ENCODE measurements around the gene ASB2. TPM values are rescaled to one million over a fixed set of nuclear protein-coding genes. Genes with fewer than 3 reads are reported as not detected.

Gene ASB2
- polyA plus RNA-seq, 1 donor (not counting 4 experiments of a cell fraction or from before 2014, with no cell fraction given), result 0.56 TPM

- no peak for DNase-seq (ENCODE audit: low read depth, low spot score)
- H3K9me1 ChIP-seq (ENCODE audit: control insufficient read depth, extremely low read depth, insufficient read depth, low read length), result no peaks in the 10 kb centered on the region
- no peak for TF ChIP-seq CTCF (optimal IDR thresholded peaks at IDR 0.05 in 1 of 3, IDR thresholded peaks at IDR 0.05 in 1 of 3, conservative IDR thresholded peaks at IDR 0.05 in 1 of 3; ENCODE audit: extremely low read depth in 1 of 3, insufficient read depth in 2 of 3, low read length in 3 of 3)
- TF ChIP-seq EZH2 (IDR thresholded peaks at IDR 0.05; ENCODE audit: low read length), result no peak
- H3K9me3 ChIP-seq (ENCODE audit: control insufficient read depth, low read depth, low read length), result no peaks in the 10 kb centered on the region
- H3K79me2 ChIP-seq (ENCODE audit: control insufficient read depth, insufficient read depth, low read length), result no peaks in the 10 kb centered on the region
- H3K4me3 ChIP-seq (ENCODE audit: control insufficient read depth in 2 of 3, extremely low read depth in 1 of 3, insufficient read depth in 2 of 3, low read depth in 1 of 3, low read length in 3 of 3), result no peak overlapping the region
- H3K27me3 ChIP-seq (ENCODE audit: control insufficient read depth, extremely low read depth, insufficient read depth, low read length), result peaks cover 9% of the 10 kb centered on the region
- H4K20me1 ChIP-seq (ENCODE audit: control insufficient read depth, extremely low read depth, insufficient read depth, low read length), result no peaks in the 10 kb centered on the region
- FAIRE-seq, result no peak
- no peak overlapping the region for H3K4me2 ChIP-seq (ENCODE audit: control insufficient read depth, extremely low read depth, insufficient read depth, low read depth, low read length)
- no peak overlapping the region for H2AFZ ChIP-seq (ENCODE audit: control insufficient read depth, low read length)
- H3K36me3 ChIP-seq (ENCODE audit: control insufficient read depth in 2 of 2, extremely low read depth in 1 of 2, insufficient read depth in 2 of 2, low read length in 2 of 2), result no peaks in the 10 kb centered on the region
- H3K27ac ChIP-seq (ENCODE audit: control insufficient read depth, insufficient read depth, low read length), result no peak overlapping the region
- dilution Hi-C loops (cut with MboI; ENCODE audit: extremely low pct_ligation_motif_present, low sequenced_read_pairs), result no loop called here
- H3K4me1 ChIP-seq (ENCODE audit: control insufficient read depth, extremely low read depth, insufficient read depth, low read length), result peaks cover 3% of the 10 kb centered on the region
- H3K9ac ChIP-seq (ENCODE audit: control insufficient read depth, extremely low read depth, insufficient read depth, low read length), result no peak overlapping the region
Measured at GRCh38 chr14:93984070-93984469, 7.7 kb upstream of the ASB2 start.

- H3K4me3 ChIP-seq (ENCODE audit: control insufficient read depth in 2 of 3, extremely low read depth in 1 of 3, insufficient read depth in 2 of 3, low read depth in 1 of 3, low read length in 3 of 3), result no peak overlapping the region
- FAIRE-seq (no peak), DNase-seq (ENCODE audit: low read depth, low spot score) (no peak)
- peaks cover 3% of the 10 kb centered on the region for H3K4me1 ChIP-seq (ENCODE audit: control insufficient read depth, extremely low read depth, insufficient read depth, low read length)
- no peaks in the 10 kb centered on the region for H3K79me2 ChIP-seq (ENCODE audit: control insufficient read depth, insufficient read depth, low read length)
- no peaks in the 10 kb centered on the region for H3K36me3 ChIP-seq (ENCODE audit: control insufficient read depth in 2 of 2, extremely low read depth in 1 of 2, insufficient read depth in 2 of 2, low read length in 2 of 2)
- no peaks in the 10 kb centered on the region for H3K9me3 ChIP-seq (ENCODE audit: control insufficient read depth, low read depth, low read length)
- no peak overlapping the region for H3K27ac ChIP-seq (ENCODE audit: control insufficient read depth, insufficient read depth, low read length)
- no peak overlapping the region for H3K9ac ChIP-seq (ENCODE audit: control insufficient read depth, extremely low read depth, insufficient read depth, low read length)
- no peaks in the 10 kb centered on the region for H4K20me1 ChIP-seq (ENCODE audit: control insufficient read depth, extremely low read depth, insufficient read depth, low read length)
- no peak overlapping the region for H2AFZ ChIP-seq (ENCODE audit: control insufficient read depth, low read length)
- no peaks in the 10 kb centered on the region for H3K9me1 ChIP-seq (ENCODE audit: control insufficient read depth, extremely low read depth, insufficient read depth, low read length)
- H3K4me2 ChIP-seq (ENCODE audit: control insufficient read depth, extremely low read depth, insufficient read depth, low read depth, low read length), result no peak overlapping the region
- TF ChIP-seq CTCF (optimal IDR thresholded peaks at IDR 0.05 in 1 of 3, IDR thresholded peaks at IDR 0.05 in 1 of 3, conservative IDR thresholded peaks at IDR 0.05 in 1 of 3; ENCODE audit: extremely low read depth in 1 of 3, insufficient read depth in 2 of 3, low read length in 3 of 3) (no peak), EZH2 (IDR thresholded peaks at IDR 0.05; ENCODE audit: low read length) (no peak)
- peaks cover 12% of the 10 kb centered on the region for H3K27me3 ChIP-seq (ENCODE audit: control insufficient read depth, extremely low read depth, insufficient read depth, low read length)
- dilution Hi-C loops (cut with MboI; ENCODE audit: extremely low pct_ligation_motif_present, low sequenced_read_pairs), result no loop called here
Measured at GRCh38 chr14:93982230-93983007, 6.0 kb upstream of the ASB2 start.

Data from keratinocyte (primary cell).